Astrocyte of the spinal cord (primary cell): Measurements from ENCODE around the gene TNPO1.

Experiments
- DNase-seq: peaks from one replicate; pipeline ENCODE4 v3.0.0; 2011; ENCODE audit warnings: low read depth, low spot score
- H3K4me3 ChIP-seq: 2 replicates; pipeline ENCODE4 v1.5.1; 2011; ENCODE audit warnings: low read depth, mild to moderate bottlenecking, low read length, moderate library complexity
- in situ Hi-C: cut with HindIII; loops from 2 replicates; pipeline ENCODE4 v1.10.0; 2017; ENCODE audit warnings: low sequenced_read_pairs
- TF ChIP-seq, protein P1 (sequence below): IDR thresholded peaks from 2 replicates; pipeline ENCODE4 v1.5.1; 2012; ENCODE audit warnings: low read depth, mild to moderate bottlenecking, low read length, inconsistent platforms

The TNPO1 gene

DNA sequence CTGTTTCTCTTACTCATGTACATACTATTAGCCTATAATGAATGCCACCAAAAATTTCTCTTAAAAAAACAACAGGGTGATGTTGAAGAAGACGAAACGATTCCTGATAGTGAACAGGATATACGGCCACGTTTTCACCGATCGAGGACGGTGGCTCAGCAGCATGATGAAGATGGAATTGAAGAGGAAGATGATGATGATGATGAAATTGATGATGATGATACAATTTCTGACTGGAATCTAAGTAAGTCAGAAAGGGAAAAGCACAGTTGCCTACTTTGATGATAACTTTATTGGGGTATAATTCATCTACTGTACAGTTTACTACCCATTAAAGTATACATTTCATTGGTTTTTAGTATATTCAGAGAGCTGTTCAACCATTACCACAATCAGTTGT lies 66.5 kb downstream of the TNPO1 start:
- H3K4me3 ChIP-seq: no peak overlapping the region
- TF ChIP-seq, protein P1, sequence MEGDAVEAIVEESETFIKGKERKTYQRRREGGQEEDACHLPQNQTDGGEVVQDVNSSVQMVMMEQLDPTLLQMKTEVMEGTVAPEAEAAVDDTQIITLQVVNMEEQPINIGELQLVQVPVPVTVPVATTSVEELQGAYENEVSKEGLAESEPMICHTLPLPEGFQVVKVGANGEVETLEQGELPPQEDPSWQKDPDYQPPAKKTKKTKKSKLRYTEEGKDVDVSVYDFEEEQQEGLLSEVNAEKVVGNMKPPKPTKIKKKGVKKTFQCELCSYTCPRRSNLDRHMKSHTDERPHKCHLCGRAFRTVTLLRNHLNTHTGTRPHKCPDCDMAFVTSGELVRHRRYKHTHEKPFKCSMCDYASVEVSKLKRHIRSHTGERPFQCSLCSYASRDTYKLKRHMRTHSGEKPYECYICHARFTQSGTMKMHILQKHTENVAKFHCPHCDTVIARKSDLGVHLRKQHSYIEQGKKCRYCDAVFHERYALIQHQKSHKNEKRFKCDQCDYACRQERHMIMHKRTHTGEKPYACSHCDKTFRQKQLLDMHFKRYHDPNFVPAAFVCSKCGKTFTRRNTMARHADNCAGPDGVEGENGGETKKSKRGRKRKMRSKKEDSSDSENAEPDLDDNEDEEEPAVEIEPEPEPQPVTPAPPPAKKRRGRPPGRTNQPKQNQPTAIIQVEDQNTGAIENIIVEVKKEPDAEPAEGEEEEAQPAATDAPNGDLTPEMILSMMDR: no peak
- in situ Hi-C loops: no loop called here
- no peak for DNase-seq

DNA sequence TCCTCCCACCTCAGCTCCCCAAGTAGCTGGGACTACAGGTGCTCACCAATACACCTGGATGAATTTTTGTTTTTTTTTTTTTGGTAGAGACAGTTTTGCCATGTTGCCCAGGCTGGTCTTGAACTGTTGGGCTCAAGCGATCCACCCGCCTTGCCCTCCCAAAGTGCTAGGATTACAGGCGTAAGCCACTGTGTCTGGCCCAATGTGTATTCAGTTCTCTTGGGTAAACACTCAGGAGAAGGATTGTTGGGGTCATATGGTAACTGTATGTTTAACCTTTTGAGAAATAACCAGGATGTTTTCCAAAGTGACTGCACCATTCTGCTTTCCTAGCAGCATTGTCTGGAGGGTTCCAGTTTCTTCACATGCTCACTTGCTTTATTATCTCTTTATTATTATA lies 67.4 kb downstream of the TNPO1 start:
- in situ Hi-C loops: no loop called here
- H3K4me3 ChIP-seq: no peak overlapping the region
- TF ChIP-seq, protein P1: no peak
- DNase-seq: peak; percentile 22

DNA sequence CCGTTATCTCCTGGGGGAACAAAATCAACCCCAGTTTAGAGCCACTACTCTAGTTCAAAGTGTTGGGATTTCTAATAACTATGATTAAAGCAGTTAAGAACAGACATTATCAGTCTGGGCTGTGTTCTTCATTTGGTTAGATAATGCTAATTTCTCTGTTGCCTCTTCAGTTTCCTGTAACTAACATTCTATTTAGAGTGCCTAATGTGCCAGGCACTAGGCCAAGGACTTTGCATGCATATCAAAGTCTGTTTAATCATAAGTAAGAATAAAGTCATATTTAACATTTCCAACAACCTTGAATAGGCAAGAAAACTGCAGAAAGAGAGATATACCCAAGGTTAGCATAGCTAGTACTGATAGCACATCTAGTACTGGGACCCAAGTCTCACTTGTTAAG lies 68.4 kb downstream of the TNPO1 start:
- H3K4me3 ChIP-seq: no peak overlapping the region
- no peak for DNase-seq
- in situ Hi-C loops: no loop called here
- TF ChIP-seq, protein P1: no peak

DNA sequence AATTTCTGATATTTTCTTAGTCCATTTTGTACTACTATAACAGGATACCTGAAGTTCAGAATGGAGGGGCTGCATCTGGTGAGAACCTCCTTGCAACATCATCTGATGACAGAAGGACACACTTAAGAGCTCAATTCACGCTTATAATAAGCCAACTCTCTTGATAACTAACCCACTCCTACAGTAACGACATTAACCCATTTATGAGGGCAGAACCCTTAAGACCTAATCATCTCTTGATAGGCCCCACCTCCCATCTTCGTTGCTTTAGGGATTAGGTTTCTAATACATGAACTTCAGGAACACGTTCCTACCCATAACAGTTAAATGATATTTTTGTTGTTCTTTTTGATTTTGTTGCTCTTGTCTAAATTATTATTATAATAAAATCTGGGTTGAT lies 69.4 kb downstream of the TNPO1 start:
- in situ Hi-C loops: no loop called here
- DNase-seq: no peak
- H3K4me3 ChIP-seq: no peak overlapping the region
- TF ChIP-seq, protein P1: no peak

DNA sequence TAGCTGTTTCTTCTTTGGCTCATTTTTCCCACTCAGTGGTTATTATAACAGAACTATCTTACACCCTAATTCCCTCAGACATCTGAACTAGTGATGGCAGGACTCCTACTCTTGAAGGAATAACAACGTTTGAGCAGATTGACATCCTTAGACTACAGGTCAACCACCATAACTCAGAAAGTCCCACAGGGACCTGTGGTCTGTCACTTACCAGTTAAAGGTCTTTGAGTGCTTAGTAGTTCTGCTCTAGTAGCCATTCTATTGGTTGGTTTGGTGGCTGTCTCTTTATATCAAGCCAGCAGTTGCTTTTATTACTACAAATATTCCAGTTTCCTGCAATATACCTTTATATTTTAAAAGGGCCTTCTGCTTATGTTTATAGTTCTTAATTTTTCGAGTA lies 72.1 kb downstream of the TNPO1 start:
- in situ Hi-C loops: no loop called here

DNA sequence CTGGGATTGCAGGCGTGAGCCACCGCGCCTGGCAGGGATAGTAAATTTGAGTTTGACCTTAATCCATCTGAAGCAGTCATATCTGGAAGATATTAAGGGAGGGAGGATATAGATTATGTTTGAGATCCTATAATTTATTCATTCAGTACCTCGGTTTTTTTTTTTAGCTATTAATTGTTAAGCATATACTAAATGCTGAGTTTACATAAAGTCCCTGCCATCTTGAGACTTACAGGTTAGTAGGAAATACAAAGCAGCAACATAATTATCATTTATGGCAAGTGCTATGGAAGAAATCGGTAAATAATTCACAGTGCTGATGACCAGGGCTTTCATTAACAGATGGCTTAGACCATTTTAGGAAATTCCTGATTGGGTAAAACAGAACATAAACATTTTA lies 72.9 kb downstream of the TNPO1 start:
- TF ChIP-seq, protein P1: no peak
- no peak for DNase-seq
- no peak overlapping the region for H3K4me3 ChIP-seq
- in situ Hi-C loops: no loop called here

More for the DNA sequence above, 72.1 kb downstream of the TNPO1 start:
- DNase-seq: no peak
- TF ChIP-seq, protein P1: no peak
- H3K4me3 ChIP-seq: no peak overlapping the region

DNA sequence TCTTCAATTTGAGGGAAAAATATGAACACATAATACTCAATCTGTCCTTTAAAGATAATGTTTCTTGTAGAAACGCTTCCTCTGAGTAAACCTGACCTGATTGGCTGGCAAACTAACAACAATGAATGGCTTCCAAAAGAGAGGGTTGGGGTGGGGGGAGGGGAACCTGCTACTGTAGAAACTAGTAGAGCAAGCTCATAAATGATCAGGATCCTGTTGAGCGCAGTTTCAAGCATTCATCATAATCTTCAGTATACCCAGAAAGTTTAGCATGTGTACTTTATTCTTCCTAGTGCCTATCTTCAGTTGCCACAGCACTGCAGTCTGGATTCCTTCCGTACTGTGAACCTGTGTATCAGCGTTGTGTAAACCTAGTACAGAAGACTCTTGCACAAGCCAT lies 76.4 kb downstream of the TNPO1 start:
- TF ChIP-seq, protein P1: no peak
- no peak overlapping the region for H3K4me3 ChIP-seq
- in situ Hi-C loops: no loop called here
- no peak for DNase-seq
